ENCODE data around the gene MSANTD3. TPM values are rescaled to one million over a fixed set of nuclear protein-coding genes. Genes with fewer than 3 reads are reported as not detected.

MSANTD3 gene
- total and polyA plus RNA-seq, 2 of the 13 experiments (the other 11 are each of a cell fraction or from before 2014, with no cell fraction given): 10.1 to 19.2 TPM

DNA sequence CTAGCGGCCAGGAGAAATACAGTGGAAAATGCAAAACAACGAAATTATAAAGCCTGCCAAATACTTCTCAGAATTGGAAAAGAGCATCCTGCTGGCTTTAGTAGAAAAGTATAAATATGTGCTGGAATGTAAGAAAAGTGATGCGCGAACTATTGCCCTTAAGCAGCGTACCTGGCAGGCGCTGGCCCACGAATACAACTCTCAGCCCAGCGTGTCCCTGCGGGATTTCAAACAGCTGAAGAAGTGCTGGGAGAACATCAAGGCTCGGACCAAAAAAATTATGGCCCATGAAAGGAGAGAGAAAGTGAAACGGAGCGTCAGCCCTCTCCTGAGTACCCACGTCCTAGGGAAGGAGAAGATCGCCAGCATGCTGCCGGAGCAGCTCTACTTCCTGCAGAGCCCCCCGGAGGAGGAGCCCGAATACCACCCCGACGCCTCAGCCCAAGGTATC lies 15.0 kb downstream of the MSANTD3 start:
- no peaks in the 10 kb centered on the region for H3K27me3 ChIP-seq (ENCODE audit: control insufficient read depth in 1 of 2, insufficient read depth in 2 of 2, low read length in 2 of 2)
- H3K36me3 ChIP-seq (replicated peaks in 1 of 2; ENCODE audit: control insufficient read depth in 1 of 2, insufficient read depth in 2 of 2, low read length in 2 of 2): peaks cover 4 to 7% of the 10 kb centered on the region in 2 experiments; a peak in 4 of 5 replicates
- peaks cover 10% of the 10 kb centered on the region for H3K79me2 ChIP-seq (ENCODE audit: insufficient read depth, low read length)
- POLR2A ChIA-PET: no interaction called here
- no peaks in the 10 kb centered on the region for H4K20me1 ChIP-seq (ENCODE audit: insufficient read depth, low read length)
- no peaks in the 10 kb centered on the region for H3K9me3 ChIP-seq (ENCODE audit: low read length)
- no TSS peak for BruUV-seq (replicated peaks)
- intact Hi-C loops (cut with micrococcal nuclease; ENCODE audit: unreplicated experiment) (no loop called here), in situ Hi-C loops (cut with HindIII; ENCODE audit: extremely low pct_ligation_motif_present, low pct_unique_long_range_greater_than_20kb) (no loop called here)
- ATAC-seq (no peak), DNase-seq (ENCODE audit: low spot score) (no peak), FAIRE-seq (no peak)
- H2AFZ ChIP-seq (ENCODE audit: low read length): no peak overlapping the region
- peaks cover 21% of the 10 kb centered on the region for H3K4me1 ChIP-seq (ENCODE audit: insufficient read depth, low read length)
- H3K9ac ChIP-seq (ENCODE audit: insufficient read depth, low read depth, low read length): no peak overlapping the region
- H3K4me2 ChIP-seq (ENCODE audit: low read depth, low read length): no peak overlapping the region
- WGBS (ENCODE audit: low lambda C conversion rate): 95% methylated on average over 19 of the region's 19 CpGs
- TF ChIP-seq, protein P1, sequence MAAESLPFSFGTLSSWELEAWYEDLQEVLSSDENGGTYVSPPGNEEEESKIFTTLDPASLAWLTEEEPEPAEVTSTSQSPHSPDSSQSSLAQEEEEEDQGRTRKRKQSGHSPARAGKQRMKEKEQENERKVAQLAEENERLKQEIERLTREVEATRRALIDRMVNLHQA (CRISPR knock-in tag; IDR thresholded peaks at IDR 0.05): no peak
- TF ChIP-seq ZNF224 (CRISPR knock-in tag; IDR thresholded peaks at IDR 0.05) (no peak), ZNF83 (CRISPR knock-in tag; IDR thresholded peaks at IDR 0.05; ENCODE audit: borderline replicate concordance) (no peak), ZNF256 (CRISPR knock-in tag; conservative IDR thresholded peaks at IDR 0.05) (no peak), SP2 (CRISPR knock-in tag; IDR thresholded peaks at IDR 0.05) (no peak), ETV6 (CRISPR knock-in tag; conservative IDR thresholded peaks at IDR 0.05) (no peak), KLF15 (CRISPR knock-in tag; IDR thresholded peaks at IDR 0.05; ENCODE audit: borderline replicate concordance) (no peak), HCFC1 (IDR thresholded peaks at IDR 0.05; ENCODE audit: low read depth, low read length) (no peak), KAT8 (CRISPR knock-in tag; IDR thresholded peaks at IDR 0.05) (no peak), SAP130 (CRISPR knock-in tag; IDR thresholded peaks at IDR 0.05; ENCODE audit: low read depth) (no peak), ZNF230 (CRISPR knock-in tag; IDR thresholded peaks at IDR 0.05) (no peak), U2AF1 (optimal IDR thresholded peaks at IDR 0.05; ENCODE audit: low read depth, low read length) (no peak), ZNF879 (CRISPR knock-in tag; IDR thresholded peaks at IDR 0.05) (no peak), EHMT2 (IDR thresholded peaks at IDR 0.05; ENCODE audit: borderline replicate concordance, low read depth, low read length) (no peak), ZNF335 (CRISPR knock-in tag; IDR thresholded peaks at IDR 0.05) (no peak), GABPA (IDR thresholded peaks at IDR 0.05; ENCODE audit: low read depth, low read length) (no peak), GABPA (CRISPR knock-in tag; IDR thresholded peaks at IDR 0.05; ENCODE audit: low read depth) (no peak)
- TF ChIP-seq, protein P2, sequence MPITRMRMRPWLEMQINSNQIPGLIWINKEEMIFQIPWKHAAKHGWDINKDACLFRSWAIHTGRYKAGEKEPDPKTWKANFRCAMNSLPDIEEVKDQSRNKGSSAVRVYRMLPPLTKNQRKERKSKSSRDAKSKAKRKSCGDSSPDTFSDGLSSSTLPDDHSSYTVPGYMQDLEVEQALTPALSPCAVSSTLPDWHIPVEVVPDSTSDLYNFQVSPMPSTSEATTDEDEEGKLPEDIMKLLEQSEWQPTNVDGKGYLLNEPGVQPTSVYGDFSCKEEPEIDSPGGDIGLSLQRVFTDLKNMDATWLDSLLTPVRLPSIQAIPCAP (CRISPR knock-in tag; IDR thresholded peaks at IDR 0.05; ENCODE audit: low read depth): no peak
- TF ChIP-seq, protein P3, sequence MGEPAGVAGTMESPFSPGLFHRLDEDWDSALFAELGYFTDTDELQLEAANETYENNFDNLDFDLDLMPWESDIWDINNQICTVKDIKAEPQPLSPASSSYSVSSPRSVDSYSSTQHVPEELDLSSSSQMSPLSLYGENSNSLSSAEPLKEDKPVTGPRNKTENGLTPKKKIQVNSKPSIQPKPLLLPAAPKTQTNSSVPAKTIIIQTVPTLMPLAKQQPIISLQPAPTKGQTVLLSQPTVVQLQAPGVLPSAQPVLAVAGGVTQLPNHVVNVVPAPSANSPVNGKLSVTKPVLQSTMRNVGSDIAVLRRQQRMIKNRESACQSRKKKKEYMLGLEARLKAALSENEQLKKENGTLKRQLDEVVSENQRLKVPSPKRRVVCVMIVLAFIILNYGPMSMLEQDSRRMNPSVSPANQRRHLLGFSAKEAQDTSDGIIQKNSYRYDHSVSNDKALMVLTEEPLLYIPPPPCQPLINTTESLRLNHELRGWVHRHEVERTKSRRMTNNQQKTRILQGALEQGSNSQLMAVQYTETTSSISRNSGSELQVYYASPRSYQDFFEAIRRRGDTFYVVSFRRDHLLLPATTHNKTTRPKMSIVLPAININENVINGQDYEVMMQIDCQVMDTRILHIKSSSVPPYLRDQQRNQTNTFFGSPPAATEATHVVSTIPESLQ (CRISPR knock-in tag; conservative IDR thresholded peaks at IDR 0.05): no peak
- TF ChIP-seq, protein P4, sequence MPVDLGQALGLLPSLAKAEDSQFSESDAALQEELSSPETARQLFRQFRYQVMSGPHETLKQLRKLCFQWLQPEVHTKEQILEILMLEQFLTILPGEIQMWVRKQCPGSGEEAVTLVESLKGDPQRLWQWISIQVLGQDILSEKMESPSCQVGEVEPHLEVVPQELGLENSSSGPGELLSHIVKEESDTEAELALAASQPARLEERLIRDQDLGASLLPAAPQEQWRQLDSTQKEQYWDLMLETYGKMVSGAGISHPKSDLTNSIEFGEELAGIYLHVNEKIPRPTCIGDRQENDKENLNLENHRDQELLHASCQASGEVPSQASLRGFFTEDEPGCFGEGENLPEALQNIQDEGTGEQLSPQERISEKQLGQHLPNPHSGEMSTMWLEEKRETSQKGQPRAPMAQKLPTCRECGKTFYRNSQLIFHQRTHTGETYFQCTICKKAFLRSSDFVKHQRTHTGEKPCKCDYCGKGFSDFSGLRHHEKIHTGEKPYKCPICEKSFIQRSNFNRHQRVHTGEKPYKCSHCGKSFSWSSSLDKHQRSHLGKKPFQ (CRISPR knock-in tag; IDR thresholded peaks at IDR 0.05; ENCODE audit: insufficient replicate concordance): no peak
- CTCF ChIA-PET (ENCODE audit: low intra/inter-chr PET ratio, low total read pairs): no interaction called here
- no peak overlapping the region for H3K27ac ChIP-seq (ENCODE audit: extremely low read length, insufficient read depth, low read length)
- H3K4me3 ChIP-seq (replicated peaks in 1 of 3; ENCODE audit: insufficient read depth in 1 of 3, low read depth in 2 of 3, low read length in 3 of 3): no peak overlapping the region
